NCI-H1930 (cell line): Measurements from ENCODE around the gene HBD.
"Not testable (repeated sequence)": the region's sequence is repeated elsewhere in the genome, so short reads cannot be mapped to it uniquely, and the experiment has no call there.

ENCODE experiments used
- DNase-seq, 2 experiments: peaks; one replicate each; lab custom pipeline; 2025; lab: John Stamatoyannopoulos, UW

HBD gene

DNA sequence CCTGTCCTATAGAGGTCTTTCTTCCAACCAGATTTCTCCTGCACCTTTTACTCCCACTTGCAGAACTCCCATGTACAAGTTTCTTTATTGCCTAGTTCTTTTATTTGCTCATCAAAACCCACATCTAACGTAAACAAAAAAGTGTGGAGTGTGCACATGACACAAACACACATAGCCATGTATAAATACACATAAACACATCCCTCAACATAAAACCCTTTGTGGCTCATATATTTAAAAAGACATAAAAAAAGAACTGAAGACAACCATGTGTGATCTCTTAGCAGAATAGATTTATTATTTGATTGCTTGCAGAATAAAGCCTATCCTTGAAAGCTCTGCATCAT, 18.6 kb upstream of the HBD start:
- DNase-seq = no peak

DNA sequence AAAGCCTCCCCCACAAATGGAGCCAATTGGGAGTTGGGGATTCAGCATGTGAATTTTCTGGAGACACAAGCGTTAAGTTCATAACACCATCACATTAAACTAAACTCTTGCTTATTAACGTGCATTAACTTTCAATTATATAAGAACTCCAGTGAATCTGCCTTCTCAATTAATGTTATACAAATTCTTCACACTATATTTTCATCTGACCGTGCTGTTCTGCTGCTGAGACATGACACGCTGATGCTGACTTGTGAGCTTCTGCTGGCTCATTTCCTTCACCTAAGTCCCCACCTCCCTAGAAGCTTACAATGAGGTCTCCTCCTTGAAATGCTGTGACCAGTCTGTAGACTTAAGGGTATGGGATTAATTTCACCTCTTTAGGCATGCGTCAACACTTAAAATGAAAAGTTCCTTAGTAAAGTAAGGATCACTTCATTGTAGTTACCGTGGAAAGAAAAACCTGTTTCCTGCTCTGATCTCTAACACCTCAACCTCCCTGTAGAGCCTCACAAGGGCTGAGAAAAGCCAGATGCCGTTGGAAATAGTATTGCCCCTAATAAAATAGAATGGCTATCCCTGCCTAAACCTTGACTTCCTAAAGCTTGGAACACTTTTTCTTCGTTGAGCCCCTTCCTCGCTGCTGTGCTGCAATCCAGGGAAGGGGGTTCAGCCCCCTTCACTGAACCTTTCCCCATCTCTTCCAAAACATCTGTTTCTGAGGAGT, 18.1 kb upstream of the HBD start:
- DNase-seq = no peak

DNA sequence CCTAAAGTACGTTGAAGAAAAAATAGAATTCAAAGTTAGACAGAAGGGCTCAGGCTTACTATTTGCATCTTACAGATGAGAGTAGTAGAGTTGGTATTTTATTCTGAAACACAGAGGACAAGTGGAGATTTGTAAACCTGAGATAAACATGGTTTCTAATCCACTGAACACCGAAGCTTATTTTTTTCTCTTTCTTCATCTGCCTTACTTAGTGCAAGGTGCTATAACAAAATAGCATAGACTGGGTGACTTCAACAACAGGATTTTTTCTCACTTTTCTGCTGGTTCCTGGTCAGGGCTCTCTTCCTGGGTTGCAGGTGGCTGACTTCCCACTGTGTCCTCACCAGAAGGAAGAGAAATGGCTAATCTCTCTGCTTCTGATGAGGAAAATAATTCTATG, 17.5 kb upstream of the HBD start:
- no peak for DNase-seq

DNA sequence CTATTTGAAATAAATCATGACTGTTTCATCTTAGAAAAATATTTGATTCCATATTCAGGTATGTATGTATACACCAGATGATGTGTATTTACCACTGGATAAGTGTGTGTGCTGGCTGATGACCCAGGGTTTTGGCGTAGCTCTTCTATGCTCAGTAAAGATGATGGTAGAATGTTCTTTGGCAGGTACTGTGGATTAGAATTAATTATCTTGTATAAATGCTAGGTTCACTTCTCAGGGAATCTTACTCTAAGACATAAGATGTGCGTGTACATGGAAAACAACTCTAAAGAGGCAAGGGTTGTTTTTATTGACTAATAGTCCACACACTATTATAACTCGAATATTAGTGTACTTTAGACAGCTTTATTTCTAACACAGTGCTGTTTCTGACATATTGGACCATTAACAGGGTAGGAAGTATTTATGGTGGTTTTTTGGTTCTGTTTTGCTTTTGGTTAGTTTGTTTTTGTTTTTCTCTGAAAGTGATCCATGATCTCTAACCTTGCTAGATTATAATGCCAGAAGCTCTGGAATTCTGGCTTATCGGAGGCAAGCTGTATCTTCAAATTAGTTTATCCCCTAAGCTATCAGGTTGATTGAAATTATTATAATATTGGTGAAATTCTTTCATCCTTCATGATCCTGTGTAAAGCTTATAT, 16.4 kb upstream of the HBD start:
- DNase-seq = no peak

DNA sequence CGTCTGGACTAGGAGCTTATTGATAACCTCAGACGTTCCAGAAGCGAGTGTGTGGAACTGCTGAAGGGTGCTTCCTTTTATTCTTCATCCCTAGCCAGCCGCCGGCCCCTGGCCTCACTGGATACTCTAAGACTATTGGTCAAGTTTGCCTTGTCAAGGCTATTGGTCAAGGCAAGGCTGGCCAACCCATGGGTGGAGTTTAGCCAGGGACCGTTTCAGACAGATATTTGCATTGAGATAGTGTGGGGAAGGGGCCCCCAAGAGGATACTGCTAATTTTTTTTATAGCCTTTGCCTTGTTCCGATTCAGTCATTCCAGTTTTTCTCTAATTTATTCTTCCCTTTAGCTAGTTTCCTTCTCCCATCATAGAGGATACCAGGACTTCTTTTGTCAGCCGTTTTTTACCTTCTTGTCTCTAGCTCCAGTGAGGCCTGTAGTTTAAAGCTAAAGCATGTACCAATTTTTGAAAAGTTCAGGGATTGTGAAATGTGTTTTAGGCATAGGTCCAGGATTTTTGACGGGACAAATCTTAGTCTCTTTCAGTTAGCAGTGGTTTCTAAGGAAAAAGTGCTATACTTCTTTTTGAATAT, 15.6 kb upstream of the HBD start, which contains the start of gene HBG1:
TSS of gene HBG1 (minus strand) at position 51 of the 590 bp plus-strand sequence. CDS start 53 bp downstream, outside the sequence.
- DNase-seq = not testable (repeated sequence)

DNA sequence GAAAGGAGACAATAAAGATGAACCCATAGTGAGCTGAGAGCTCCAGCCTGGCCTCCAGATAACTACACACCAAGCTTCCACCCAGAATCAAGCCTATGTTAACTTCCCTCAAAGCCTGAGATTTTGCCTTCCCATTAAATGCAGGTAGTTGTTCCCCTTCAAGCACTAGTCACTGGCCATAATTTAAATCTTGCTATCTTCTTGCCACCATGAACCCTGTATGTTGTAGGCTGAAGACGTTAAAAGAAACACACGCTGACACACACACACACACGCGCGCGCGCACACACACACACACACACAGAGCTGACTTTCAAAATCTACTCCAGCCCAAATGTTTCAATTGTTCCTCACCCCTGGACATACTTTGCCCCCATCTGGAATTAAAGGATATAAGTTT, 14.2 kb upstream of the HBD start:
- not testable (repeated sequence) for DNase-seq

DNA sequence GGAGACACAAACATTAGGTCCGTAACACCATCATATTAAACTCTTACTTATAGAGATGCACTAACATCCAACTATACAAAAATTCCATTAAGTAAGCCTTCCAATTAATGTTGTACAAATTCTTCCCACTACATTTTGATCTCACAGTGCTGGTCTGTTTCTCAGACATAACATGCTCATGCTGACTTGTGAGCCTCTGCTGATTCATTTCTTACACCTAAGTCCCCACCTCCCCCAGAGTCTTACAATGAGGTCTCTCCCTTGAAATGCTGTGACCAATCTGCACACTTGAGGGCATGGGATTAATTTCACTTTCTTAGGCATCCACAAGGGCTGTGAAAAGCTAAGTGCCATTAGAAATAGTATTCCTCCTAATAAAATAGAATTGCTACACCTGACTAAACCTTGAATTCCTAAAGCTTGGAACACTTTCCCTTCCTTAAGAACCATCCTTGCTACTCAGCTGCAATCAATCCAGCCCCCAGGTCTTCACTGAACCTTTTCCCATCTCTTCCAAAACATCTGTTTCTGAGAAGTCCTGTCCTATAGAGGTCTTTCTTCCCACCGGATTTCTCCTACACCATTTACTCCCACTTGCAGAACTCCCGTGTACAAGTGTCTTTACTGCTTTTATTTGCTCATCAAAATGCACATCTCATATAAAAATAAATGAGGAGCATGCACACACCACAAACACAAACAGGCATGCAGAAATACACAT, 13.3 kb upstream of the HBD start:
- DNase-seq = no peak

DNA sequence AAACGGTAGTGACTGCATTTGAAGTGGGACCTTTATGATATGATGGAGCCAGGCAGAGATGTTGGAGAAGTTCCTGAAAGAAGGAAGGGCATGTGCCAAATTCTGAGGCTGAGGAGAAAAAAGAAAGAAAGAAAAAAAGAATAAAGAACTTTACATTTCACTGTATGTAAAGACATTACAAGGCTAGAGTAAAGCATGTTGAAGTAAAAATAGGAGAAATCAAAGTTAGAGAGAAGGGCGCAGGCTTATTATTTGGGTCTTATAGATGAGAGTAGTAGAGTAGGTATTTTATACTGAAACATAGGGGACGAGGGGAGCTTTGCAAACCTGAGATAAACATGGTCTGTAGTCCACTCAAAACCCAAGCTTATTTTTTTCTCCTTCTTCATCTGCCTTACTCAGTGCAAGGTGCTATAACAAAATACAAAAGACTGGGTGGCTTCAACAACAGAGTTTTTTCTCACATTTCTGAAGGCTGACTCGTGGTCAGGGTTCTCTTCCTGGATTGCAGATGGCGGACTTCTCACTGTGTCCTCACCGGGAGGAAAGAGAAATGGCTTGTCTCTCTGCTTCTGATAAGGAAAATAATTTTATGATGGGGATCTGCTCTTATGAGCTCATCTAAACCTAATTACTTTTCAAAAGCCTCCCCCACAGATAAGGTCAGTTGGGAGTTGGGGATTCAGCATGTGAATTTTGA, 12.6 kb upstream of the HBD start:
- no peak for DNase-seq

DNA sequence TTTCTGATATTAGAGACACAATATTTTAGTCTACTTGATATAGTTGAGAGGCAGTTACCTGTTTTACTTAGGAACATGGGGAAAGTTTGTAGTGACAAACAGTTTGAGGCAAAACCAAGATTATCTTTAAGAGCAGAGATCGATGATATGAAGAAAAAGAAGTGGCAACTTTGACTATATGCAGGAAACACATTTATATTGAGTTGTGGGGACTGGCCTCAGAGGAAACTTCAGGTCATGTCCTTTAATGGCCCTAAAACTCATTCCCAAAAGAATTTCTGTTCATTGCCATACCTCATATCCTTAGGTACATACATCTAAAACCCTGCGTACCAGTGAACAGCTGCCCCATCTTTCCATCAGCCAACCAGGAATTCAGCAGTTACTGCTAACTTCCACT, 10.9 kb upstream of the HBD start:
- DNase-seq = no peak

DNA sequence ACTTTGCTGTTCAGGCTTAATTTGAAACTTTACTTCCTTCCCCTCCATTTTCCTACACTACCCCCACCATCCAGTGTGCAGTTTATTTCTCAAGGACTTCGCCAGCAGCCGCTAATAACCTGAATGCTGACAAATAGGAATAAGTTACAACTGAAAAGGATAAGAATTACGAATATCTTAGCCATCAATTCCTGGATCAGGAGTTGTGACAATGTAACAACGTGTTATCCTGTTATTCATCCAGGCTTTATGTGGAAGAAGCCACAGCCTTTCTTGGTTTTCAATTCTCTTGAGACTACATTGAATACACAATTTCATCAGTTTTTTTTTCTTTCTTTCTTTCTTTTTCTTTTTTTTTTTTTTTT, 9.5 kb upstream of the HBD start:
- no peak for DNase-seq

DNA sequence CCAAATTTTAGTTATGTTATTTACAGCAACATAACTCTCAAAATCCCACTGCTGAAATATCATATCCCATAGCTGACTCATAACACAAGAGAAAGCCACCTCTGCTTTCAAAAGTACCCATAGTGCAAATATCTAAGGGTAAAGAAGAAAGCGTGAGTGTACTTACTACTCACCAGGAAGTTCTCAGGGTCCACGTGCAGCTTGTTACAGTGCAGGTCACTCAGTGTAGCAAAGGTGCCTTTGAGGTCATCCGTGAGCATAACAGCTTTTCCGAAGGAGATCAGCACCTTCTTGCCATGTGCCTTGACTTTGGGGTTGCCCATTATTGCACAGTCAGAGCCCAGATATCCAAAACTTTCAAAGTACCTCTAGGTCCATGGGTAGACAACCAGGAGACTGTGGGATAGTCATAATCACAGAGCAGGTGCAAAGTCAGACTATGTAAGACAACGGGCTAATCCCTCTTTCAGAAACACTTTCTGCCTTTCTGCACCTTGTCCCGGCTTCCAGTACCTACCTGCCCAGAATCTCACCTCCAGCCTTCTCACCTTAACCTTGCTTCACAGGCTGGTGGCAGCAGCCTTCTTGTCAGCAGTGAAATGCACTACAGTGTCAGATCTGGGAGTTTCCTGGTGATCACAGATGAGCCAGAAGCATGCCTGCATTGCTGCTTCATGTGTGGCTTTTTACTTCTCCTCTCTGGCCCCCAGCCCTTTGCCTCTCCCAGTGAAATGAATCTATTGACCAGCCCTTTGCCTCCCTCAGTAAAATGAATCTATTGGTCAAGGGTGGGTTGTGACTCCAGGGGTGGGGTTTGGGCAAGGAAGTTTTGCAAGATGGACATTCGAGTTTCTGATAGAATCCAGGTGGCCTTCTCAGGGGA, 8.9 kb upstream of the HBD start:
- no peak for DNase-seq

DNA sequence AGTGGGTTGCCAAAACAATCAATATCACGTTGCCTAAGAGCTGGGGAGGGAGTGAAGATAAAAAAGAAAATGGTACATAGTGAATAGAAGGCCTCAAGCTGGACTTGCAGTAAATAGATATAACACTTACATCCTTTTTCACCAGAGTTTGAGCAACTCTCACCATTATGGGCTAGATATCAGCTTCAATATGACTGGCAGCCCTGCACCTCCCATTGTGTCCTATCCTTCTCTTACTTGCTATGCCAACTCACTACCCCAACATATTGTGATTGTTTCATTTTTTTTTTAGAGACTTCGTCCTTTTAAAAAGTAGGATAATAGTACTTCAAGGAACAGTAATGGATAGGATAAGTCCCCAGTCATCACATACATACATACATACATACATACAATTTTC, 7.9 kb upstream of the HBD start:
- no peak for DNase-seq

DNA sequence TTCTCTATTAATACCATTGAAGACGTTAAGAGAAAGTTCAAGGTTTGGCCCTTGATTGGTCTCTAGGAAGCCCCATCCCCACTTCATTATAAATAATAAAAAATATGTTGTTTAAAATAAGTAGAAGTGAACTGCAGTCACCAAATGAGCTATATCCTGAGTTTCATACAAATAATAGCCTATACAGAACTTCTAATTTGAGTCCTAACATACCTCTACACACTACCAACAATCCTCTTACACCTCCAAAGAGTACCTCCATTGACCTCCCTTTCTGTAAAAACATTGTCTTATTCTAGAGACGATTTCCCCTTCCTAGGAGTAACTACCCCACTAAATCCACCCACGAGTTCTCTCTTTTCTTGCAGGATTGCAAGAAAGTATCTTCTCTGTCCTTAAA, 7.2 kb upstream of the HBD start:
- no peak for DNase-seq

DNA sequence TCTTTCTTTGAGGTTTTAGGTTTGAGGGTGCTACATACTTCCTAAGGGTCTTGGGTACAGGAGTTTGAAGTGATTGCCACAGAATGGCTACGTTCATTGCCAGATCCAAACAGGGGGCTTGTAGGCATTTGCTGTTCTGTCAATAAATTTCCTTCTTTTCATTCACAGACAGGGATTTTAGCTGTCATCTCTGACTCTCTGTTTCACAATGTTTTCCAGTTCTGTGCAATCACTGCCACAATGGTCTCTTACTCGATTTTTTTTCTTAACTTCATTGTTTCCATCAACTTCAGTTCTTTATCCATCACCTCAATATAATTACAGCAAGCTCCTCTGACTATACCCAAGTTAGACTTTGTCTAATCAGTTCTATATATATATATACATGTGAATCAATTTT, 6.2 kb upstream of the HBD start:
- DNase-seq = no peak

DNA sequence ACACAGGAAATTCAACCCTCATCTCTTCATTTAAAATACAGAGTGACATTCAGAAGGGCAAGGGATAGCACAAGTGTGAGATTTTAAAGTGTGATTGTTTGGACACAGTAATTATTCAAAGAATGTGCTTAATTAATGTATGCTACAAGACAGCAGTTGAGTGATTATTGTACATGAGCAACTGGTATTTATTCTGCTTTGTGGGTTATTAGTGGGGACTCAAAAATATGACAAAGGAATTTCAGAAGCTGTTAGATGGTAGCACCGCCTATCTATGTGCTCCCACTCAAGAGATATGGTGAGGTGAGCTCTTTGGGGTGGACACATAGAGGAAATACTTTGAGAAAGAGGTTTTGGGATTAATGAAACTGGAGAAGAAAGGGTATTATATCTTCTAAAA, 5.8 kb upstream of the HBD start:
- DNase-seq = no peak

DNA sequence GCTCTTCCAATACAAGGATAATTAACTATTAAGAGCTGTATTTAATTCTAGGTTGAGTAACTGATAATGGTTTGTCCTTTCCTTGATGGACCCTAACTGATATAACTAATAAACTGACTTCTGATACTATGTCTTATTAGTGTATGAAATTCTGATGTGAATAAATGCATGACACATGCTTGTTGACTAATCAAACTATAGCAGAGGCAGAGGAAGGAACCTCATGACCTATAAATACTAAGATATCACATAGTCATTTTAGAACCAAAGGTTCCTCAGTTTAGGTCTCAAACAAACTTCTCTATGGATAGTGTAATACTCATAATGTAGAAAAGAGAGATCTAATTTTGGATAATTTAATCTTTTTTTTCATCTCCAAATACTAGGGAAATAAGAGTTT, 4.8 kb upstream of the HBD start:
- DNase-seq = no peak

DNA sequence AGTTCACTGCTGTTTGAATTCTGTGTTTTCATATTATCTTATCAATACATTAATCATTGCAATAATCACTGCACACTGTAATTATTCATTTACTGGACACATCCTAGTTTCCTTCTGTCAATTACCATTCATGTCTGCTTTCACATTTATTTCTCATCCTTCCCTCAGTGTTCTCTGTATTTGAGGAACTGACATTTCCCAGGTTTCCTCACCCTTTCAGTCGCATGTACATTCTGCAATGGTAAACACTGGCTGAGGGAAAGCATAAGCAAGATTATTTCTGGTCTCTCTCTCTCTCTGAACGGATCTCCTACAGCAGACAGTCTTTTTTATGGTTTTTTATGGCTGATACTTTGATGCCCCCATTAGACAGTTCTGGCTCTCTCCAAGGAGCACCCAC, 4.2 kb upstream of the HBD start:
- DNase-seq = no peak

DNA sequence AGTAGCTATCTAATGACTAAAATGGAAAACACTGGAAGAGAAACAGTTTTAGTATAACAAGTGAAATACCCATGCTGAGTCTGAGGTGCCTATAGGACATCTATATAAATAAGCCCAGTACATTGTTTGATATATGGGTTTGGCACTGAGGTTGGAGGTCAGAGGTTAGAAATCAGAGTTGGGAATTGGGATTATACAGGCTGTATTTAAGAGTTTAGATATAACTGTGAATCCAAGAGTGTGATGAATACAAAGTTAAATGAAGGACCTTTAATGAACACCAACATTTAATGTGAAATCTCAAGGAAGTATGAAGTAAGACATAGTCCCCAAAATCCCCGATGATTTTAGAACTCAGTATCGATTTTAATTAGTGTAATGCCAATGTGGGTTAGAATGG, 3.1 kb upstream of the HBD start:
- no peak for DNase-seq

DNA sequence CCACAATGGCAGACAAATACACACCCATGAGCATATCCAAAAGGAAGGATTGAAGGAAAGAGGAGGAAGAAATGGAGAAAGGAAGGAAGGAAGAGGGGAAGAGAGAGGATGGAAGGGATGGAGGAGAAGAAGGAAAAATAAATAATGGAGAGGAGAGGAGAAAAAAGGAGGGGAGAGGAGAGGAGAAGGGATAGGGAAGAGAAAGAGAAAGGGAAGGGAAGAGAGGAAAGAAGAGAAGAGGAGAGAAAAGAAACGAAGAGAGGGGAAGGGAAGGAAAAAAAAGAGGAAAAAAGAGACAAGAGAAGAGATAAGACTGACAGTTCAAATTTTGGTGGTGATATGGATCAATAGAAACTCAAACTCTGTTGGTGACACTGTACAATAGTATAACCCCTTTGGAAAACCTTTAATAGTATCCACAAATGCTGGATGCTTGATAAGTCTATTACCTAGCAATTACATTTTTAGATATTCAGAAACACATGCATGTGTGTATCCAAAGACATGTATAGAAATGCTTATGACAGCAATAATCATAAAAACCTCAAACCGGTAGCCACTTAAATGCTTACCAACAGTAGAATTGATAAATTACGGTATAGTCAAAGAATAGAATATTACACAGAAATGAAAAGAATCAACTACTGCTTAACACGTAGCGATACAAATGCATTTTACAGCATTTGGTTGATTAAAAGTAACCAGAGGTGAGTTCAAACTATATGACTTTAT, 1.2 kb upstream of the HBD start:
- DNase-seq = no peak

DNA sequence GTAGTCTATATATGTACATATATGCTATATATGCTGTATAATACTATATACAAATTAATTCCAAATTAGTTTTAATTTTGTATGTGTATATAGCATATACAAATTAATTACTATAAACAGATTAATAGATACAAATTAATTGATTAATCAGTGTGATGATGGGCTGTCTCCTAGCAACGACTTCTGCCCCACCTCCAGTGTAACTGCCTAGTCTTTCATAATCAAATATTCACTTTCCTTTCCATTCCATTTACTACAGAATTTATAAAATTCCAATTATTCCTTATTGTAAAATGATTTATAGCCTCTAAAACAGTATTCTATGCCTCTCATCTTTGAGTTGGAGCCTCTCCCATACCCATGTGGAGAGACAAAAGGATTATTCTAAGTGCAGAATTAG, 976 bp downstream of the HBD start:
- DNase-seq = no peak

DNA sequence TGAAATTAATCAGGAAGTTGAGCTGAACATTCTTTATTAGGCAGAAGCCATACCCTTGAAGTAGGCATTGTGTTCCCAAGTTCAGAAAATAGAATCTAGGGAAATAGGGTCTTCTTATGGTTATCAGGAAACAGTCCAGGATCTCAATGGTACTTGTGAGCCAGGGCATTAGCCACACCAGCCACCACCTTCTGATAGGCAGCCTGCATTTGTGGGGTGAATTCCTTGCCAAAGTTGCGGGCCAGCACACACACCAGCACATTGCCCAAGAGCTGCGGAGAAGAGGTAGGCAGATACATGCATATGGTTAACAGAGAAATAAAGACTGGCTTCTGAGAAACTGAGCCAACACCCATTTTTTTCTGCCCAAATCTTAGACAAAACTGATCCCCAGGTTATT, 1.5 kb downstream of the HBD start:
- DNase-seq = no peak
